SJCRH30 (cell line): ENCODE results near the gene SLC2A9. TPM values are rescaled to one million over a fixed set of nuclear protein-coding genes. Genes with fewer than 3 reads are reported as not detected.
"Not testable (repeated sequence)": the region's sequence is repeated elsewhere in the genome, so short reads cannot be mapped to it uniquely, and the experiment has no call there.

Experiments
- DNase-seq, 2 experiments: peaks; one replicate each; pipeline ENCODE4 v3.0.0-alpha.2; 2015 to 2020
- H3K27ac ChIP-seq: fragments of 250-450 bp; sonication (Bioruptor Pico); 2 replicates; pipeline ENCODE4 v1.5.1; 2020; ENCODE audit warnings: mild to moderate bottlenecking, moderate library complexity
- H3K27me3 ChIP-seq: fragments of 250-450 bp; sonication (Bioruptor Pico); 2 replicates; pipeline ENCODE4 v1.5.1; 2020; ENCODE audit warnings: mild to moderate bottlenecking, moderate library complexity
- H3K36me3 ChIP-seq: fragments of 250-450 bp; sonication (Bioruptor Pico); 2 replicates; pipeline ENCODE4 v1.5.1; 2020; ENCODE audit warnings: mild to moderate bottlenecking, moderate library complexity
- H3K4me1 ChIP-seq: fragments of 250-450 bp; sonication (Bioruptor Pico); 2 replicates; pipeline ENCODE4 v1.5.1; 2020; ENCODE audit warnings: mild to moderate bottlenecking, moderate library complexity
- H3K4me3 ChIP-seq: fragments of 250-450 bp; sonication (Bioruptor Pico); 2 replicates; pipeline ENCODE4 v1.5.1; 2020; ENCODE audit warnings: mild to moderate bottlenecking, moderate library complexity
- H3K9me3 ChIP-seq: fragments of 250-450 bp; sonication (Bioruptor Pico); replicated peaks from 2 replicates; pipeline ENCODE4 v1.5.1; 2020; ENCODE audit warnings: mild to moderate bottlenecking, moderate library complexity
- total RNA-seq: library from RNA; depleted of rRNA; stranded (reverse); fragments of >200 nt; shearing (Covaris generic); gene quantifications from 2 replicates; pipeline ENCODE4 v1.2.3, GENCODE V29; 2014

The SLC2A9 gene
- total RNA-seq, 1 experiment from 2014 or later: 0.08 TPM

DNA sequence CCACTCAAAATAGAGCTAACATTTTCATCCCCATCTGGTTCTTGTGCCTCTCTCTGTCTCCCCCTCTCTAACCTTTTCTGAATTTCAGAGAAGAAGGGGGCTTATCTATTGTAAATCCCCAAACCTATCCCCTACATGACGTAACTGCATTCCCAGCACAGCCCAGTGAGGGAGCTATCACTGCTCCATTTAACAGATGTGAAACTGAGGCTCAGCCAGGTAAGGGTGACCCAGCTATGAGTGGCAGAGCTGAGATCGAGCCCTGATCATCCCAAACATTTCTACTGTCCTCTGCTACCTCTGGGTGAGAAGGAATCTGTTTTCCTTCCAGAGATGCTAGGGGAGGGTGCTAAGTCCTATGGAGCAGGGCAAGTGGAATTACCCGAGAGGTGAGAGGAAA is 107.5 kb downstream of the SLC2A9 start:
- no peaks in the 10 kb centered on the region for H3K4me1 ChIP-seq
- DNase-seq: no peak
- no peak overlapping the region for H3K27ac ChIP-seq
- H3K4me3 ChIP-seq: no peak overlapping the region
- no peaks in the 10 kb centered on the region for H3K36me3 ChIP-seq
- no peaks in the 10 kb centered on the region for H3K27me3 ChIP-seq
- no peaks in the 10 kb centered on the region for H3K9me3 ChIP-seq

DNA sequence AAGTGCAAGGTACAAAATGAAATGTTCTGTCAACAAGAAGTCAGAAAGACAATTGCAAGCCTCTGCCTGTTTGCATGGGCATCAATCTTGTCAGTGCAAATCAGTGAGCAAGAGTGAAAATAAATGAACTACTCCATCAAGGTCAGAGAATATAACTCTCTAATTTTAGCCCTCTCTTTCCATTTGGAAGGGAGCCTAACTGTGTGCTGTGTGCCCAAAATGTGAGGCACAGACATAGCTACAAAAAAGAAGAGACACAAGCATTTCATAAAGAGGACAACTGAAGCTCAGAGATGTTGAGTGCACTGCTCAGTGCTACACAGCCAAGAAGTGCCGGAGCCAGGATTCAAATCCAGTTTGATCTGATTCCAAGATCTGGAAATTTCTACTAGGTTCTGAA is 114.3 kb downstream of the SLC2A9 start:
- Histone ChIP-seq H3K36me3 (no peaks in the 10 kb centered on the region), H3K27ac (no peak overlapping the region), H3K4me1 (no peaks in the 10 kb centered on the region), H3K9me3 (no peaks in the 10 kb centered on the region), H3K27me3 (no peaks in the 10 kb centered on the region), H3K4me3 (no peak overlapping the region)
- no peak for DNase-seq

DNA sequence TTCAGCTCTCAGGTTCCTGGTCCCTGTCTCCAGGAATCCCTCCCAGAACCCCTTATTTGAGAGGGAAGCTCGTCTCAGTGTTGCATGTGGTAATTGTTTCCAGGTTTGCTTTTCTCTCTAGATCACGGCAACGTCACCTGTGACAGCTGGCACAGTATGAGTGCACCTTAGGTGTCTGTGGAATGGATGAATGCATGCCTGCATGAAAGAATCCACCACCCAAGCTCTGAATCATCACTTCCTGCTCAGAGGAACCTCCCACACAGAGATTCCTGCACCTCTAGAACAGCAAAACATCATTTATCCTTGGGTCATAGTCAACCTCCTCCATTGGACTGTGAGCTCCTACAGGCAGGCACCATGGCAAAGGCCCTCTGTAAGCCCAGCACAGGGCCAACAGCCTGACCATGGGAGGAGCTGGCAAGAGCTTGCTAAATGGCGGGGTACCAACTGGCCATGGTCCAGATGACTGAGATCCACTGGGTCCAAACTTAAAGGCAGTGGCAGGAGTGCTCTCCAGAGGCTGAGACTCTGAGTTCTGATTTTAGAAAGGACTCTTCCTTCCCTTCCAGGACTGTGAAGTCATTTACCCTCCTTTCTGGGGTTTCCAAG is 116.2 kb downstream of the SLC2A9 start:
- no peak overlapping the region for H3K27ac ChIP-seq
- no peaks in the 10 kb centered on the region for H3K4me1 ChIP-seq
- DNase-seq: no peak
- no peak overlapping the region for H3K4me3 ChIP-seq
- no peaks in the 10 kb centered on the region for H3K36me3 ChIP-seq
- no peaks in the 10 kb centered on the region for H3K9me3 ChIP-seq
- no peaks in the 10 kb centered on the region for H3K27me3 ChIP-seq

DNA sequence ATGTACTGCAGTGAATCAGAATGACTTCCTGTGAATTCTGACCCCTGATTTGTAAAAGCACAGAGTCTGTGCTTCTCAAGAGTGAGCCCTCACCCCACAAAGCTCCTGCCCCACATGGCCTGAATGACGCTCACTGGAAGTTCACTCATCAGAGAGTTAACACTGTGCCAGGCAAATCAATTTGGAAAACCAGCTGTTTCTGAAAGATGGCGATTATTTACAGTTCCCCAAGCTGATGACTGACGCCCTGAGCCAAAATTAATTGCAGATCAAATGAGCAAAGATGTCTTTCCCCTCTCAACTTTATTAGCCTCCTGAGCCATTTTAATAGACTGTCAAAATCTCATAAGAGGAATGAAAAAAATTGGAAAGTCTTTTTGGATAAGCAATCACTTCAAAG is 118.0 kb downstream of the SLC2A9 start:
- no peak overlapping the region for H3K27ac ChIP-seq
- H3K4me3 ChIP-seq: no peak overlapping the region

DNA sequence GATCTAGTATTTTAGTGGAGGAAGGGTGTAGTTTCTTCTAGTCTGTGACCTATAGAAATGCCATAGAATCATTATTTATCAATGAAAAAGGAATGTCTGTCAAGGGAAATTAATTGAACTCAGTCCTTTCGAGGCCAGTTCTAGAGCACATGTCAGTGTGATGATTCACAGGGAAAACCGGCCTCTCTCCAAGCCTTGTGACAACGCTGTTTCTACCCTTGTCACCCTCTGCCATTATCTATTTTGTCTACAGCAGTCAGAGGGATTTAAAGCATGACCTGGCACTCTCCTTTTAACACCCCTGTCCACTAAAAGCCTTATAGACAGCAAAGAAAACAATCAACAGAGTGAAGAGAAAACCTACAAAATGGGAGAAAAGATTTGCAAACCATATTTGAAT is 120.0 kb downstream of the SLC2A9 start:
- Histone ChIP-seq H3K27me3 (peaks cover 10% of the 10 kb centered on the region; the same call in 1 of the 2 replicates), H3K9me3 (no peaks in the 10 kb centered on the region), H3K27ac (no peak overlapping the region), H3K4me3 (no peak overlapping the region), H3K36me3 (no peaks in the 10 kb centered on the region), H3K4me1 (no peaks in the 10 kb centered on the region)
- no peak for DNase-seq

More for the DNA sequence above, 118.0 kb downstream of the SLC2A9 start:
- Histone ChIP-seq H3K4me1 (no peaks in the 10 kb centered on the region), H3K9me3 (no peaks in the 10 kb centered on the region), H3K36me3 (no peaks in the 10 kb centered on the region), H3K27me3 (peaks cover 7% of the 10 kb centered on the region; the same call in 1 of the 2 replicates)
- no peak for DNase-seq

DNA sequence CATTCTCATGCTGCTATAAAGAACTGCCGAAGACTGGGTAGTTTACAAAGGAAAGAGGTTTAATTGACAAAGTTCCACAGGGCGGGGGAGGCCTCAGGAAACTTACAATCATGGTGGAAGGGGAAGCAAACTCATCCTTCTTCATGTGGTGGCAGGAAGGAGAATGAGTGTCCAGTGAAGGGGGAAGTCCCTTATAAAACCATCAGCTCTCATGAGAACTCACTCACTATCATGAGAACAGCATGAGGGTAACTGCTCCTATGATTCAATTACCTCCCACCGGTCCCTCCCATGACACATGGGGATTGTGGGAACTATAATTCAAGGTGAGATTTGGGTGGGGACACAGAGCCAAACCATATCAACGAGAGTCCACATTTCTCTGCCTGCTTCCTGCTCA is 120.7 kb downstream of the SLC2A9 start:
- not testable (repeated sequence) for H3K27ac ChIP-seq, DNase-seq, H3K9me3 ChIP-seq, H3K4me1 ChIP-seq, H3K36me3 ChIP-seq, H3K4me3 ChIP-seq
- peaks cover 10% of the 10 kb centered on the region; the same call in 1 of the 2 replicates for H3K27me3 ChIP-seq

DNA sequence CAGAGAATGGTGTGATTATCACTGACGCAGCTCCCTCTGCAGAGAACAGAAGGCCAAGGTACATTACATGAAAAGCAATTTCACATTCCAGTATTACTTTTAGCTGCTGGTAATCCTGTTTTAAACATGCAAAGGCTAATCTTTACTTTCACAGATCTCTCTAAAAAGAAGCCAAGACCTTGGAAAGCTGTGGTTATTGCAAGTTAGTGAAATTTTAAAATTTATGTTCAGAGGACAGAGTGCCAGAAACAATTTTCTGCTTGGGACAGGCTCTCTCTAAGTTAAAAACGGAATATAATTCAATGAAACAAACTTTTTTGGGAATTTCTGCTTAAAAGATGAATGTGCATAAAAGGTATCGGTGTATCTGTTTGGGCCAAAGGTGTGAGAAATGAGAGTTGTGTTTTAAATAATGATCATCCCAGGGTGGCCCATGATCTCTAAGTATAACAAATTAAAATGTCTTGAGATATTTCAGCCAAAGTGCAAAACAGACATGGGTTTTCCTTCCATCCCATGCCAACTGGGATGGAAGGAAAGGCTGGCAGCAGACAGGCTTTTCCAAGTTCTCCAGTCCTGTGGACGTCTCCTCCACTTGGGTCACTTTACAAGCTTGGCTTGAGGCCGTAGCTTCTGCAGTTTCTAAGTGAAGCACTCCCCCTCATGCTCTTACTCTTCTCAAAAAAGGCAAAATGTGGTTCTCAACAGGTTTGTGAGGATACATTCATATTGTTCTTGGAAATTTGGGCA is 121.8 kb downstream of the SLC2A9 start:
- H3K36me3 ChIP-seq: no peaks in the 10 kb centered on the region
- peaks cover 10% of the 10 kb centered on the region; the same call in 1 of the 2 replicates for H3K27me3 ChIP-seq
- H3K4me3 ChIP-seq: no peak overlapping the region
- H3K9me3 ChIP-seq: no peaks in the 10 kb centered on the region
- H3K27ac ChIP-seq: no peak overlapping the region
- no peaks in the 10 kb centered on the region for H3K4me1 ChIP-seq
- DNase-seq: no peak

DNA sequence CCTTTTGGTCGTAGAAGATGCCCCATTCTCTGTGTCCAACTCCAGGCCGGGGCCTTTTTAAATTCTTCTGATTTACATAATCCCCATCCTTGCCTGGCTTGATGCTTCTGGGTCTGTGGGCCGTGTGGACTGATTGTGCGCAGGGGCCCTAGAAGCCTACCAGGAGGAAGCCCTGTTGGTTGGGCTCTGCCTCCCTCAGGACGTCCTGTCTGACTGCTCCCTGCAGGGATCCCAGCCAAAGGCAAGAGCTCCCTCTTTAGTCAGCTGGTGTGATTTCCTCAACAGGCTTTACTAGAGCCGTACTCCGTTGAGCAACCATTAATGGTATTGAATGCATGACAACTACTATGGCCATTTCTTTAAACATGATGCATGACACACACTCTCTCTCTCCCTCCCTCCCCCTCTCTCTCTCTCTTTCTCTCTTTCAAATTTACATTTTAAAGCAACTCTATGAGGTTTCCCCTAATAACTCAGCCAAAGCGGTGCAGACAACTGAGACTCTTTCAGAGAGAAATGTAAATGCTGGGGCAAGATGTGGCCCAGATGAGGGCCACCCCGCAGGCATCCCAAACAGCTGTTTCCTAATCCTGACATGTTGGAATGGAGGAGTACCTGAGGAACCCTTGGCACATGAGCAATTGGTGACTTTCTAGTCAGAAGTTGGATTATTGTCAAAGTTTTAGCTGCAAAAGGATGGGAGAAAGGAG is 122.5 kb downstream of the SLC2A9 start:
- Histone ChIP-seq H3K4me3 (no peak overlapping the region), H3K27me3 (peaks cover 10% of the 10 kb centered on the region; the same call in 1 of the 2 replicates), H3K27ac (no peak overlapping the region), H3K9me3 (no peaks in the 10 kb centered on the region), H3K4me1 (no peaks in the 10 kb centered on the region), H3K36me3 (no peaks in the 10 kb centered on the region)
- DNase-seq: peak; percentile 15 to 42

DNA sequence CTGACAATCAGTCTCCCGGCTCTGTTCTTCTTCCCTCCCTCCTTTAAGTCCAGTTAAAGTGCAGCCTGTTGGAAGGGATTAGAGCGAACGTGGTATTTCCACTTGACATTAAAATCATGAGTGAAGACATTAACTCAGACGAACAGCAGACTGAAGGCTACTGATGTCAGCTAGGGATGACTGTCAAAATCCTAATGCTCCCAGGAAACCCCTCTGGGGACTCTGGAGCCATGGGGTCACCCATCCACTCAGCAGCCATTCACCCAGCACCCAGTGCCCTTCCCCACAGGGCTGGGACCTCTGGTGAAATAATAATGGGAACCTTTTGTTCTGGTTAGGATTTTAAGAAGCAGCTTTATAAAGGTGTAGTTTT is 126.0 kb downstream of the SLC2A9 start:
- DNase-seq: no peak
- no peaks in the 10 kb centered on the region for H3K4me1 ChIP-seq
- H3K36me3 ChIP-seq: no peaks in the 10 kb centered on the region
- peaks cover 14% of the 10 kb centered on the region for H3K27me3 ChIP-seq
- no peaks in the 10 kb centered on the region for H3K9me3 ChIP-seq
- no peak overlapping the region for H3K4me3 ChIP-seq
- H3K27ac ChIP-seq: no peak overlapping the region

DNA sequence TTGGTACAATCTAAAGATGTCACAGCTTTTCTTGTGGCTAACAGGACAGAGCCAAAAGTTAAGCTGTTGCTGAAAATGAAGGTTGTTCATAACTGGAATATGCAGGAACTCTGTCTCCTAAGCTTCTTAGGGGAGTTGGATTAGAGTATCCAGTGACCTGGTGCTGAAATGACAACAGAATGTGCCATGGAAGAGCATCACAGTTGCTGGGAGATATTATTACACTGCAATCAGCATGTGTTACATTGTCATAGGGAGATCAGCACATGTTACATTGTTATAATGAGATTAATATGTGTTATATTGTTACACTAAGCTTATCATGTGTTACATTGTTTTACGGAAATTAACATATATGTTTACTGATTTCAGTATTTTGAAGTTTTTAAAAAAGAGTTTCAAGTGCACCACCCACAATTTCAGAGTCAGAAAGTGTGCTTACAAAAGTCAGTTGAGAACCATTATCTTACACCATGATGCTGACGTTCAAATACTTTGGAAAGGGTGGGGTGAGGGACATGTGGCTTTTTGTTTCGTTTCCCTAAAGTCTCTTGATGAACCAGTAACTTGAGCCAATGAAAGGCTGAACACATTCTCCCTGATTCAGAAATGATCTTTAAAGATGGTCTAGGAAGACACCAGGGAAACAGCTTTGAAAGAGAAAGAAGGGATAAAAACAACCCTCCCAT is 126.5 kb downstream of the SLC2A9 start:
- Histone ChIP-seq H3K9me3 (no peaks in the 10 kb centered on the region), H3K4me1 (no peaks in the 10 kb centered on the region)
- no peak for DNase-seq

DNA sequence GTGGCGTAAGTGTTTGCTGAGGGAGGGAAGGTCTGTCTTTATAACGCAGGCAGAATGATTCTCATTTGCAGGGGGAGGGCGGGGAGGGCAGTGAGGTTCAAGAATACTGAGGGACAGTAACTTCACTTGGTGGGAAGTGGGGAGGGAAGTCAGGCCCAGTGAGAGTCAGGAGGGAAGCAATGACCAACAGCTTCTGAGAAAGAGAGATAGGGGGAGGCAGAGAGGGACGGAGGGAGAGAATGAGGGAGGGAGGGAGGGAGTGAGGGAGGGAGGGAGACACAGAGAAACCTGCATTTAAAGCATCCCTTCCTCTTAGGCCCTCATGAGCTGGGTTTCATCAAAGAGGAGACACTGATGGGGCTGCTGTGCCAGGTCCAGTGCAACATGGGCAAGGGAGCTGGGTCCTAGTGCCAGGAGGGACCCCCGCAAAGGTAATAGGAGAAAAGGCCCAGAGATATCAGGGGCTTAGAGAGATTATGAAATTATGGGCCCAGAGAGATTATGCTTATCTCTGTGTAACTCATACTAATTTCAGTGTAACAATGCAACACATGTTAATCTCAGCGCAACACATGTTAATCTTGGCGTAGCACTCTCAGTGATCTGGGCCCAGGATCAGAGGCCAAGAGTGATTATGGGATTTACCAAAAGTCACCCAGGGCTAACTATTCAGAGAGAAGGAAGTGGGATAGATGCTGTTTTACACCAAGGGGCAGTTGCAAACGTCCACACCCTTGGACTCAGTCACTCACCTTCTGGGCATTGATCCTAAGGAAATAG is 127.8 kb downstream of the SLC2A9 start:
- Histone ChIP-seq H3K4me1 (no peaks in the 10 kb centered on the region), H3K4me3 (no peak overlapping the region), H3K27me3 (peaks cover 11% of the 10 kb centered on the region), H3K27ac (no peak overlapping the region), H3K9me3 (no peaks in the 10 kb centered on the region), H3K36me3 (no peaks in the 10 kb centered on the region)
- no peak for DNase-seq

More for the DNA sequence above, 126.5 kb downstream of the SLC2A9 start:
- Histone ChIP-seq H3K27me3 (peaks cover 16% of the 10 kb centered on the region), H3K4me3 (no peak overlapping the region), H3K27ac (no peak overlapping the region), H3K36me3 (no peaks in the 10 kb centered on the region)

DNA sequence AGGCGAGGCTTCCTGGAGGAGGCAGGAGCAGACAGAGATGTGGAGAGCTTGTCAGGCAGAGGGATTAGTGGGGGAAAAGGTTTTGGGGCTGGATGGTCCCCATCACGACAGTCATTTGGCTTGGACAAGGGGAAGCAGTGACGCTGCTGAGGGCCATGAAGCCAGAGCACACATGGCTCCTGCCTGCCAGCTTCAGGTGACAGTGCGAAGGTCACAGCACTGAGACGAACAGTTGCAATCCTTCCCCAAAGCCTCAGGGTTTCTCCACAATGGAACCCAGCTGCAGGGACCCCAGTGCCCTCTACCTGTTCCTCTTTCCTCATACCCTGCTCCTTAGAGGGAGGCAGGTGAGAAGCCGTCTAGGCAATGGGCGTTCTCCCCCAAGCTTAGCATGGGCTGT is 129.6 kb downstream of the SLC2A9 start:
- no peak for DNase-seq
- no peaks in the 10 kb centered on the region for H3K36me3 ChIP-seq
- H3K4me3 ChIP-seq: no peak overlapping the region
- no peak overlapping the region for H3K27ac ChIP-seq
- peaks cover 6% of the 10 kb centered on the region for H3K27me3 ChIP-seq
- H3K9me3 ChIP-seq: no peaks in the 10 kb centered on the region
- H3K4me1 ChIP-seq: no peaks in the 10 kb centered on the region

DNA sequence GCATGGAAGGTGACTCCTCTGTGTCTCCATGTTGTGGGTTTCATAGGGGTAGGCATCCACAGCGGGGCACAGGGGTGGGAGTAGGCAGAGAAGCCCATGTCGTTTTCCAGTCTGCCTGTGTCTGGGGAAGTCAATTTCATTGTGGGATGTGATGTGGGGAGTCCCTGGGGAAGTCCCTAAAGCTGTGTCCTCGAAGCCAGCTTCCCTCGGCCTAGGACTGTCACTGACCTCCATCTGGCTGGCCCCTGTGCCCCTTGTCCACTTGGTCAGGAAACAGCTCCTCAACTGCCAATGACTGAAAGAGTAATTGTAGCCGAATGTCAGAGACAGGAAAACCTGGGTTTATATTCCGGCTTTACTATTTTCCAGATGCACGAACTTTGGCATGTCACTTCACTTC is 130.2 kb downstream of the SLC2A9 start:
- Histone ChIP-seq H3K4me1 (no peaks in the 10 kb centered on the region), H3K36me3 (no peaks in the 10 kb centered on the region), H3K4me3 (no peak overlapping the region), H3K27ac (no peak overlapping the region), H3K9me3 (no peaks in the 10 kb centered on the region), H3K27me3 (peaks cover 6% of the 10 kb centered on the region)
- DNase-seq: no peak

DNA sequence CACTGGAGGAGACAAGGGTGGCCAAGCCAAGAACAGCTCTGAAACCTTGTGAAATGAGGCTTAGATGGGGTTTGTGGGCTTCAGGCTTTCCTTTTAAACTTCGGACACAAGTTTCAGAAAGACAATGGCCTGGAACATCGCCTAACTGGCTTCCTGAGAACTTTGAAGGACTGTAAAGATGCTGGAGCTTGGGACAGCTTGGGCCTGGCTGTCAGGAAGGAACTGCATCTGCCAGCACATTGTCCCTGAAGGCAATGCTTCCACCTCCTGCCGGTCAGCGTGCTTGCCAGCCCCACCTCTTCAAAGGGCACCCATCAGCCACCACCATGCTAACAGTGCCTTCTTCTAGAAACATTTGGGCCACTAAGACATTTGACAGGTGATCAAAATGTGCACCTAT is 132.0 kb downstream of the SLC2A9 start:
- H3K9me3 ChIP-seq: no peaks in the 10 kb centered on the region

More for the DNA sequence above, 132.0 kb downstream of the SLC2A9 start:
- DNase-seq: no peak
- no peak overlapping the region for H3K27ac ChIP-seq
- no peaks in the 10 kb centered on the region for H3K36me3 ChIP-seq
- no peaks in the 10 kb centered on the region for H3K4me1 ChIP-seq
- H3K4me3 ChIP-seq: no peak overlapping the region
- H3K27me3 ChIP-seq: peaks cover 6% of the 10 kb centered on the region; the same call in 1 of the 2 replicates
